ENCODE measurements around the gene TMEM260. TPM values are rescaled to one million over a fixed set of nuclear protein-coding genes. Genes with fewer than 3 reads are reported as not detected.
"Not testable (repeated sequence)": the region's sequence is repeated elsewhere in the genome, so short reads cannot be mapped to it uniquely, and the experiment has no call there.

Gene TMEM260
- total RNA-seq, 1 donor from 2014 or later: 22.5 TPM

GRCh38 chr14:56594428-56594827 is 14.8 kb downstream of the TMEM260 start:
- Mint-ChIP-seq H3K27ac (ENCODE audit: unreplicated experiment) (no peak overlapping the region), H3K27me3 (ENCODE audit: unreplicated experiment) (no peaks in the 10 kb centered on the region), H3K4me3 (ENCODE audit: unreplicated experiment) (no peak overlapping the region), H3K9me3 (ENCODE audit: unreplicated experiment) (no peaks in the 10 kb centered on the region), H3K36me3 (ENCODE audit: unreplicated experiment) (peaks cover 22% of the 10 kb centered on the region), H3K4me1 (ENCODE audit: unreplicated experiment) (no peaks in the 10 kb centered on the region)
- no peak for TF ChIP-seq CTCF (IDR thresholded peaks at IDR 0.05)
- DNase-seq (ENCODE audit: extremely low spot score, unreplicated experiment): no peak

- TF ChIP-seq CTCF (IDR thresholded peaks at IDR 0.05): no peak
- no peak overlapping the region for H3K4me3 Mint-ChIP-seq (ENCODE audit: unreplicated experiment)
- no peaks in the 10 kb centered on the region for H3K9me3 Mint-ChIP-seq (ENCODE audit: unreplicated experiment)
- no peak for DNase-seq (ENCODE audit: extremely low spot score, unreplicated experiment)
- no peak overlapping the region for H3K27ac Mint-ChIP-seq (ENCODE audit: unreplicated experiment)
- peaks cover 21% of the 10 kb centered on the region for H3K36me3 Mint-ChIP-seq (ENCODE audit: unreplicated experiment)
- H3K4me1 Mint-ChIP-seq (ENCODE audit: unreplicated experiment): no peaks in the 10 kb centered on the region
- no peaks in the 10 kb centered on the region for H3K27me3 Mint-ChIP-seq (ENCODE audit: unreplicated experiment)
These were observed 18.9 kb downstream of the TMEM260 start for GRCh38 chr14:56598519-56598918.

- Mint-ChIP-seq H3K4me3 (ENCODE audit: unreplicated experiment) (no peak overlapping the region), H3K27me3 (ENCODE audit: unreplicated experiment) (no peaks in the 10 kb centered on the region), H3K36me3 (ENCODE audit: unreplicated experiment) (peaks cover 10% of the 10 kb centered on the region), H3K9me3 (ENCODE audit: unreplicated experiment) (no peaks in the 10 kb centered on the region), H3K4me1 (ENCODE audit: unreplicated experiment) (no peaks in the 10 kb centered on the region), H3K27ac (ENCODE audit: unreplicated experiment) (no peak overlapping the region)
- no peak for TF ChIP-seq CTCF (IDR thresholded peaks at IDR 0.05)
- no peak for DNase-seq (ENCODE audit: extremely low spot score, unreplicated experiment)
These were observed 24.1 kb downstream of the TMEM260 start for GRCh38 chr14:56603648-56604047.

GRCh38 chr14:56608689-56609088 is 29.1 kb downstream of the TMEM260 start:
- no peaks in the 10 kb centered on the region for H3K27me3 Mint-ChIP-seq (ENCODE audit: unreplicated experiment)
- H3K27ac Mint-ChIP-seq (ENCODE audit: unreplicated experiment): no peak overlapping the region
- no peak for DNase-seq (ENCODE audit: extremely low spot score, unreplicated experiment)
- no peaks in the 10 kb centered on the region for H3K4me1 Mint-ChIP-seq (ENCODE audit: unreplicated experiment)
- no peak overlapping the region for H3K4me3 Mint-ChIP-seq (ENCODE audit: unreplicated experiment)
- H3K9me3 Mint-ChIP-seq (ENCODE audit: unreplicated experiment): no peaks in the 10 kb centered on the region
- peaks cover 21% of the 10 kb centered on the region for H3K36me3 Mint-ChIP-seq (ENCODE audit: unreplicated experiment)
- TF ChIP-seq CTCF (IDR thresholded peaks at IDR 0.05): no peak

GRCh38 chr14:56611663-56612062 is 32.1 kb downstream of the TMEM260 start:
- not testable (repeated sequence) for DNase-seq (ENCODE audit: extremely low spot score, unreplicated experiment); H3K27me3 Mint-ChIP-seq (ENCODE audit: unreplicated experiment); H3K4me3 Mint-ChIP-seq (ENCODE audit: unreplicated experiment); H3K27ac Mint-ChIP-seq (ENCODE audit: unreplicated experiment); H3K9me3 Mint-ChIP-seq (ENCODE audit: unreplicated experiment); H3K4me1 Mint-ChIP-seq (ENCODE audit: unreplicated experiment)
- peaks cover 31% of the 10 kb centered on the region for H3K36me3 Mint-ChIP-seq (ENCODE audit: unreplicated experiment)

GRCh38 chr14:56617084-56617483 is 37.5 kb downstream of the TMEM260 start:
- no peak overlapping the region for H3K27ac Mint-ChIP-seq (ENCODE audit: unreplicated experiment)
- no peaks in the 10 kb centered on the region for H3K9me3 Mint-ChIP-seq (ENCODE audit: unreplicated experiment)
- H3K36me3 Mint-ChIP-seq (ENCODE audit: unreplicated experiment): peaks cover 30% of the 10 kb centered on the region
- DNase-seq (ENCODE audit: extremely low spot score, unreplicated experiment): no peak
- H3K27me3 Mint-ChIP-seq (ENCODE audit: unreplicated experiment): no peaks in the 10 kb centered on the region
- no peak for TF ChIP-seq CTCF (IDR thresholded peaks at IDR 0.05)
- H3K4me1 Mint-ChIP-seq (ENCODE audit: unreplicated experiment): no peaks in the 10 kb centered on the region
- no peak overlapping the region for H3K4me3 Mint-ChIP-seq (ENCODE audit: unreplicated experiment)

All from osteocyte (in vitro differentiated cells).